WTC11 (cell line): ENCODE data around the gene CAMTA1.

Experiments
- TF ChIP-seq, protein P1 (sequence below): sonication (generic); formaldehyde crosslinking; IDR thresholded peaks from 2 replicates; pipeline ENCODE4 v1.8.0; 2022; ENCODE audit warnings: mild to moderate bottlenecking, missing genetic modification reagents
- TF ChIP-seq, protein P2 (sequence below): sonication (generic); formaldehyde crosslinking; IDR thresholded peaks from 2 replicates; pipeline ENCODE4 v1.8.1; 2023; ENCODE audit warnings: mild to moderate bottlenecking, missing genetic modification reagents

DNA sequence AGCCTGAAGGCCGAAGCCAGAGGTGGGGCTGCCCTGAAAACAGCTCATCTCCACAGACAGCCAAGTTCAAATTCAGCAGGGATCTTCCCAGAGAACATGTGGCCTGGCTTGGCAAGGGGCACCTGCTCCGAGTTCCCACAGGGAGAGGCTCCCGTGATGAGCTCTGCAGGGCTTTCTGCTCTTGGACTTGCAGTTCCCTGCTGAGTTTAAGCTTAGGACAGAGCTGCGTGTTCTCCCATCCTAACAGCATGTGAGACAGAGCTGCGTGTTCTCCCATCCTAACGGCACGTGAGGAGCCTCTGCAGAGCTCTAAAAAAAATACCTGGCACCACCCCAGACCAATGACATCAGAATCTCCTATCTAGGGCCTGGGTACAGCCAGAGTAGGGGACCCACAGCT lies 872.8 kb downstream of the CAMTA1 start:
- TF ChIP-seq, protein P1, sequence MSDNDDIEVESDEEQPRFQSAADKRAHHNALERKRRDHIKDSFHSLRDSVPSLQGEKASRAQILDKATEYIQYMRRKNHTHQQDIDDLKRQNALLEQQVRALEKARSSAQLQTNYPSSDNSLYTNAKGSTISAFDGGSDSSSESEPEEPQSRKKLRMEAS, result no peak
- TF ChIP-seq, protein P2, sequence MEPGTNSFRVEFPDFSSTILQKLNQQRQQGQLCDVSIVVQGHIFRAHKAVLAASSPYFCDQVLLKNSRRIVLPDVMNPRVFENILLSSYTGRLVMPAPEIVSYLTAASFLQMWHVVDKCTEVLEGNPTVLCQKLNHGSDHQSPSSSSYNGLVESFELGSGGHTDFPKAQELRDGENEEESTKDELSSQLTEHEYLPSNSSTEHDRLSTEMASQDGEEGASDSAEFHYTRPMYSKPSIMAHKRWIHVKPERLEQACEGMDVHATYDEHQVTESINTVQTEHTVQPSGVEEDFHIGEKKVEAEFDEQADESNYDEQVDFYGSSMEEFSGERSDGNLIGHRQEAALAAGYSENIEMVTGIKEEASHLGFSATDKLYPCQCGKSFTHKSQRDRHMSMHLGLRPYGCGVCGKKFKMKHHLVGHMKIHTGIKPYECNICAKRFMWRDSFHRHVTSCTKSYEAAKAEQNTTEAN (CRISPR knock-in tag), result no peak
